ENCODE measurements around the gene CCR3.

The CCR3 gene

GRCh38 chr3:46303240-46303639 is 61.0 kb downstream of the CCR3 start:
- Histone ChIP-seq H3K9ac (ENCODE audit: low read length) (no peak overlapping the region), H3F3A (ENCODE audit: insufficient read depth) (no peaks in the 10 kb centered on the region), H3K4me3 (ENCODE audit: insufficient read depth, low read length, poor library complexity, severe bottlenecking) (no peak overlapping the region), H3K9me2 (replicated peaks; ENCODE audit: insufficient read depth, low read length) (no peaks in the 10 kb centered on the region), H2AFZ (ENCODE audit: low read depth, low read length, severe bottlenecking) (no peak overlapping the region), H3K9me3 (ENCODE audit: insufficient read depth, low read length) (no peaks in the 10 kb centered on the region), H4K20me1 (ENCODE audit: low read depth, low read length) (no peaks in the 10 kb centered on the region), H3K27ac (ENCODE audit: low read depth, low read length) (no peak overlapping the region), H3K27me3 (ENCODE audit: low read length) (no peaks in the 10 kb centered on the region), H3K79me2 (ENCODE audit: insufficient read depth, low read length) (no peaks in the 10 kb centered on the region), H3K4me2 (ENCODE audit: low read depth, low read length, poor library complexity, severe bottlenecking) (no peak overlapping the region), H3K36me3 (ENCODE audit: low read length) (no peaks in the 10 kb centered on the region)
- TF ChIP-seq CTCF (IDR thresholded peaks at IDR 0.05; ENCODE audit: insufficient read depth, low read length, poor library complexity, severe bottlenecking) = no peak
- no peak for TF ChIP-seq EZH2phosphoT487 (conservative IDR thresholded peaks at IDR 0.05; ENCODE audit: low read length)

- TF ChIP-seq EZH2phosphoT487 (conservative IDR thresholded peaks at IDR 0.05; ENCODE audit: low read length) (no peak), CTCF (IDR thresholded peaks at IDR 0.05; ENCODE audit: insufficient read depth, low read length, poor library complexity, severe bottlenecking) (no peak)
- no peak overlapping the region for H2AFZ ChIP-seq (ENCODE audit: low read depth, low read length, severe bottlenecking)
- H3K36me3 ChIP-seq (ENCODE audit: low read length) = no peaks in the 10 kb centered on the region
- no peaks in the 10 kb centered on the region for H3F3A ChIP-seq (ENCODE audit: insufficient read depth)
- H3K4me3 ChIP-seq (ENCODE audit: insufficient read depth, low read length, poor library complexity, severe bottlenecking) = no peak overlapping the region
- H3K9me3 ChIP-seq (ENCODE audit: insufficient read depth, low read length) = no peaks in the 10 kb centered on the region
- H3K27me3 ChIP-seq (ENCODE audit: low read length) = no peaks in the 10 kb centered on the region
- no peaks in the 10 kb centered on the region for H4K20me1 ChIP-seq (ENCODE audit: low read depth, low read length)
- no peak overlapping the region for H3K27ac ChIP-seq (ENCODE audit: low read depth, low read length)
- H3K9ac ChIP-seq (ENCODE audit: low read length) = no peak overlapping the region
- no peaks in the 10 kb centered on the region for H3K9me2 ChIP-seq (replicated peaks; ENCODE audit: insufficient read depth, low read length)
- H3K4me2 ChIP-seq (ENCODE audit: low read depth, low read length, poor library complexity, severe bottlenecking) = no peak overlapping the region
- H3K79me2 ChIP-seq (ENCODE audit: insufficient read depth, low read length) = no peaks in the 10 kb centered on the region
These were observed 62.5 kb downstream of the CCR3 start for GRCh38 chr3:46304739-46305138.

- Histone ChIP-seq H3K9me2 (replicated peaks; ENCODE audit: insufficient read depth, low read length) (no peaks in the 10 kb centered on the region), H4K20me1 (ENCODE audit: low read depth, low read length) (no peaks in the 10 kb centered on the region)
These were observed 70.7 kb downstream of the CCR3 start for GRCh38 chr3:46312991-46313390.

More at GRCh38 chr3:46312991-46313390, 70.7 kb downstream of the CCR3 start:
- TF ChIP-seq EZH2phosphoT487 (conservative IDR thresholded peaks at IDR 0.05; ENCODE audit: low read length) = no peak
- TF ChIP-seq CTCF (IDR thresholded peaks at IDR 0.05; ENCODE audit: insufficient read depth, low read length, poor library complexity, severe bottlenecking) = no peak
- Histone ChIP-seq H2AFZ (ENCODE audit: low read depth, low read length, severe bottlenecking) (no peak overlapping the region), H3K9me3 (ENCODE audit: insufficient read depth, low read length) (no peaks in the 10 kb centered on the region), H3K4me3 (ENCODE audit: insufficient read depth, low read length, poor library complexity, severe bottlenecking) (no peak overlapping the region), H3K79me2 (ENCODE audit: insufficient read depth, low read length) (no peaks in the 10 kb centered on the region), H3K36me3 (ENCODE audit: low read length) (no peaks in the 10 kb centered on the region), H3F3A (ENCODE audit: insufficient read depth) (no peaks in the 10 kb centered on the region), H3K27me3 (ENCODE audit: low read length) (no peaks in the 10 kb centered on the region), H3K27ac (ENCODE audit: low read depth, low read length) (no peak overlapping the region), H3K9ac (ENCODE audit: low read length) (no peak overlapping the region), H3K4me2 (ENCODE audit: low read depth, low read length, poor library complexity, severe bottlenecking) (no peak overlapping the region)
